GM12891 (cell line): ENCODE data around the gene H2AZ2.
"Not testable (repeated sequence)": the region's sequence is repeated elsewhere in the genome, so short reads cannot be mapped to it uniquely, and the experiment has no call there.

Experiments used
- DNase-seq: peaks from one replicate; pipeline ENCODE4 v3.0.0; 2011; ENCODE audit warnings: low spot score; ENCODE audit not compliant: insufficient read length
- FAIRE-seq: peaks from 2 replicates; lab custom pipeline; 2011; peaks lifted over from hg19 to GRCh38; lab: Jason Lieb, UNC
- PAX5 ChIP-seq: IDR thresholded peaks from 2 replicates; pipeline ENCODE4 v1.6.1; 2011; ENCODE audit warnings: low read length, moderate library complexity, mild to moderate bottlenecking; ENCODE audit not compliant: insufficient read depth, severe bottlenecking
- POLR2A ChIP-seq: IDR thresholded peaks from 2 replicates; pipeline ENCODE4 v1.6.1; 2011; ENCODE audit warnings: low read depth, low read length, control low read depth
- POLR2AphosphoS5 ChIP-seq: IDR thresholded peaks from 2 replicates; pipeline ENCODE4 v1.6.1; 2011; ENCODE audit warnings: low read depth, low read length, control low read depth
- POU2F2 ChIP-seq: IDR thresholded peaks from 2 replicates; pipeline ENCODE4 v1.6.1; 2011; ENCODE audit warnings: low read depth, mild to moderate bottlenecking, control low read depth, low read length, moderate library complexity
- SPI1 ChIP-seq: IDR thresholded peaks from 2 replicates; pipeline ENCODE4 v1.6.1; 2011; ENCODE audit warnings: low read depth, low read length, control low read depth
- TAF1 ChIP-seq: IDR thresholded peaks from 2 replicates; pipeline ENCODE4 v1.6.1; 2011; ENCODE audit warnings: low read depth, low read length, control low read depth

H2AZ2 gene

GRCh38 chr7:44797329-44798258 lies 50.3 kb downstream of the H2AZ2 start:
- FAIRE-seq: peak; percentile 71
- peak; percentile 57 for DNase-seq
- TF ChIP-seq POLR2AphosphoS5 (peak; percentile 89), SPI1 (0 out of 2 replicates have a peak, but pooled peaks have one; percentile 1), POU2F2 (no peak), POLR2A (peak; percentile 82), PAX5 (no peak), TAF1 (peak; percentile 37; the same call in 1 of the 2 replicates)

GRCh38 chr7:44796504-44797328 lies 51.2 kb downstream of the H2AZ2 start, which contains the start of gene PPIA:
Gene PPIA (plus strand): TSS chr7:44796681. CDS start chr7:44796725, 44 bp downstream.
- DNase-seq (peak; percentile 98), FAIRE-seq (peak; percentile 91)
- peak; percentile 75 for TF ChIP-seq POU2F2
- TF ChIP-seq PAX5: peak; percentile 11
- peak; percentile 96 for TF ChIP-seq POLR2A
- TF ChIP-seq TAF1: peak; percentile 94
- TF ChIP-seq SPI1: no peak
- peak; percentile 96 for TF ChIP-seq POLR2AphosphoS5

GRCh38 chr7:44796034-44796503 lies 51.8 kb downstream of the H2AZ2 start:
- no peak for FAIRE-seq
- no peak for DNase-seq
- TF ChIP-seq SPI1 (no peak), TAF1 (no peak), POU2F2 (0 out of 2 replicates have a peak, but pooled peaks have one; percentile 14), POLR2A (no peak)

- TF ChIP-seq POU2F2 (no peak), TAF1 (no peak), SPI1 (no peak), POLR2A (no peak)
- DNase-seq (no peak), FAIRE-seq (no peak)
Observed at GRCh38 chr7:44794331-44794730, 53.6 kb downstream of the H2AZ2 start.

GRCh38 chr7:44793919-44794318 lies 54.0 kb downstream of the H2AZ2 start:
- no peak for FAIRE-seq
- TF ChIP-seq TAF1: no peak
- TF ChIP-seq SPI1: no peak
- no peak for TF ChIP-seq POLR2AphosphoS5
- no peak for TF ChIP-seq PAX5
- TF ChIP-seq POLR2A: no peak
- no peak for TF ChIP-seq POU2F2
- DNase-seq: no peak

- DNase-seq: no peak
Observed at GRCh38 chr7:44791278-44792219, 56.3 kb downstream of the H2AZ2 start.

GRCh38 chr7:44789990-44790389 lies 57.9 kb downstream of the H2AZ2 start:
- DNase-seq (no peak), FAIRE-seq (no peak)
- TF ChIP-seq SPI1: no peak

More at GRCh38 chr7:44791278-44792219, 56.3 kb downstream of the H2AZ2 start:
- TF ChIP-seq SPI1: no peak
- no peak for TF ChIP-seq POLR2A
- TF ChIP-seq POU2F2: no peak
- no peak for TF ChIP-seq POLR2AphosphoS5
- TF ChIP-seq PAX5: no peak
- TF ChIP-seq TAF1: no peak
- peak; percentile 5 for FAIRE-seq

- TF ChIP-seq POU2F2 (no peak), PAX5 (no peak), POLR2AphosphoS5 (no peak), POLR2A (no peak), SPI1 (no peak), TAF1 (no peak)
- FAIRE-seq: no peak
- DNase-seq: no peak
Observed at GRCh38 chr7:44787762-44788161, 60.1 kb downstream of the H2AZ2 start.

- TF ChIP-seq TAF1 (no peak), PAX5 (no peak)
- no peak for FAIRE-seq
Observed at GRCh38 chr7:44787041-44787440, 60.8 kb downstream of the H2AZ2 start.

GRCh38 chr7:44785218-44785617 lies 62.7 kb downstream of the H2AZ2 start:
- FAIRE-seq, DNase-seq: not testable (repeated sequence)

More at GRCh38 chr7:44787041-44787440, 60.8 kb downstream of the H2AZ2 start:
- DNase-seq: no peak
